ENCODE results near the gene POLE4.

POLE4 gene

GRCh38 chr2:75003773-75004172 lies 45.3 kb downstream of the POLE4 start:
- no peak overlapping the region for H3K4me3 Mint-ChIP-seq
- no peak overlapping the region for H3K27ac Mint-ChIP-seq
- DNase-seq: no peak
- no peak for ATAC-seq
- no peaks in the 10 kb centered on the region for H3K4me1 Mint-ChIP-seq
- H3K9me3 Mint-ChIP-seq: no peaks in the 10 kb centered on the region
- H3K27me3 Mint-ChIP-seq: no peaks in the 10 kb centered on the region

GRCh38 chr2:75006041-75006440 lies 47.6 kb downstream of the POLE4 start:
- DNase-seq (no peak), ATAC-seq (no peak)
- Mint-ChIP-seq H3K27me3 (no peaks in the 10 kb centered on the region), H3K27ac (no peak overlapping the region), H3K4me3 (no peak overlapping the region), H3K4me1 (no peaks in the 10 kb centered on the region), H3K9me3 (no peaks in the 10 kb centered on the region)

GRCh38 chr2:75007061-75007460 lies 48.6 kb downstream of the POLE4 start:
- Mint-ChIP-seq H3K4me3 (no peak overlapping the region), H3K27me3 (no peaks in the 10 kb centered on the region), H3K4me1 (no peaks in the 10 kb centered on the region), H3K27ac (peak overlapping the region in 1 of 2 donors; percentile 89), H3K9me3 (no peaks in the 10 kb centered on the region)
- ATAC-seq (no peak), DNase-seq (no peak)

- ATAC-seq (no peak), DNase-seq (no peak)
- H3K4me3 Mint-ChIP-seq: no peak overlapping the region
- no peaks in the 10 kb centered on the region for H3K9me3 Mint-ChIP-seq
- no peaks in the 10 kb centered on the region for H3K4me1 Mint-ChIP-seq
- no peaks in the 10 kb centered on the region for H3K27me3 Mint-ChIP-seq
- no peak overlapping the region for H3K27ac Mint-ChIP-seq
These were observed 49.4 kb downstream of the POLE4 start for GRCh38 chr2:75007819-75008218.

- Mint-ChIP-seq H3K4me3 (no peak overlapping the region), H3K27ac (peak overlapping the region in 1 of 2 donors; percentile 16), H3K4me1 (no peaks in the 10 kb centered on the region), H3K27me3 (no peaks in the 10 kb centered on the region), H3K9me3 (no peaks in the 10 kb centered on the region)
- ATAC-seq (no peak), DNase-seq (no peak)
These were observed 52.1 kb downstream of the POLE4 start for GRCh38 chr2:75010571-75010970.

GRCh38 chr2:75012080-75012479 lies 53.6 kb downstream of the POLE4 start:
- Mint-ChIP-seq H3K27ac (no peak overlapping the region), H3K4me3 (no peak overlapping the region), H3K4me1 (no peaks in the 10 kb centered on the region), H3K27me3 (no peaks in the 10 kb centered on the region), H3K9me3 (no peaks in the 10 kb centered on the region)
- ATAC-seq (no peak), DNase-seq (no peak)

GRCh38 chr2:75018162-75018561 lies 59.7 kb downstream of the POLE4 start:
- ATAC-seq (no peak), DNase-seq (no peak)
- Mint-ChIP-seq H3K4me3 (no peak overlapping the region), H3K9me3 (no peaks in the 10 kb centered on the region), H3K27ac (no peak overlapping the region), H3K27me3 (no peaks in the 10 kb centered on the region), H3K4me1 (no peaks in the 10 kb centered on the region)
